ENCODE data around the gene NR1I2.

The NR1I2 gene

GRCh38 chr3:119825820-119826219 lies 43.9 kb downstream of the NR1I2 start:
- FAIRE-seq, result no peak

- FAIRE-seq, result no peak
Observed at GRCh38 chr3:119826711-119827608, 45.1 kb downstream of the NR1I2 start.

- FAIRE-seq, result no peak
Observed at GRCh38 chr3:119829420-119829819, 47.5 kb downstream of the NR1I2 start.

- no peak for FAIRE-seq
Observed at GRCh38 chr3:119831022-119831421, 49.1 kb downstream of the NR1I2 start.

- no peak for FAIRE-seq
Observed at GRCh38 chr3:119831941-119832371, 50.1 kb downstream of the NR1I2 start.

GRCh38 chr3:119834754-119835370 lies 53.0 kb downstream of the NR1I2 start:
- FAIRE-seq, result no peak

- FAIRE-seq, result no peak
Observed at GRCh38 chr3:119835556-119835955, 53.7 kb downstream of the NR1I2 start.

- FAIRE-seq, result no peak
Observed at GRCh38 chr3:119841808-119842471, 60.0 kb downstream of the NR1I2 start.

GRCh38 chr3:119849126-119849525 lies 67.2 kb downstream of the NR1I2 start:
- no peak for FAIRE-seq

GRCh38 chr3:119856695-119857094 lies 74.8 kb downstream of the NR1I2 start:
- FAIRE-seq, result no peak

- no peak for FAIRE-seq
Observed at GRCh38 chr3:119858957-119859356, 77.1 kb downstream of the NR1I2 start.

- no peak for FAIRE-seq
Observed at GRCh38 chr3:119859728-119860127, 77.8 kb downstream of the NR1I2 start.

- FAIRE-seq, result no peak
Observed at GRCh38 chr3:119861681-119862080, 79.8 kb downstream of the NR1I2 start.

GRCh38 chr3:119862616-119863015 lies 80.7 kb downstream of the NR1I2 start:
- no peak for FAIRE-seq

GRCh38 chr3:119864476-119864875 lies 82.6 kb downstream of the NR1I2 start:
- no peak for FAIRE-seq
